GM21423 (cell line): ENCODE data around the gene ITIH5.

Experiments used
- ATAC-seq: cut with Tn5 transposase; IDR thresholded peaks from one replicate; pipeline ENCODE4 v1.9.1; 2021; ENCODE audit warnings: mild to moderate bottlenecking, moderate library complexity; ENCODE audit not compliant: unreplicated experiment

The ITIH5 gene

GRCh38 chr10:7589748-7590147, 77.0 kb downstream of the ITIH5 start:
- ATAC-seq: no peak

GRCh38 chr10:7587865-7588188, 78.9 kb downstream of the ITIH5 start:
- no peak for ATAC-seq

DNA sequence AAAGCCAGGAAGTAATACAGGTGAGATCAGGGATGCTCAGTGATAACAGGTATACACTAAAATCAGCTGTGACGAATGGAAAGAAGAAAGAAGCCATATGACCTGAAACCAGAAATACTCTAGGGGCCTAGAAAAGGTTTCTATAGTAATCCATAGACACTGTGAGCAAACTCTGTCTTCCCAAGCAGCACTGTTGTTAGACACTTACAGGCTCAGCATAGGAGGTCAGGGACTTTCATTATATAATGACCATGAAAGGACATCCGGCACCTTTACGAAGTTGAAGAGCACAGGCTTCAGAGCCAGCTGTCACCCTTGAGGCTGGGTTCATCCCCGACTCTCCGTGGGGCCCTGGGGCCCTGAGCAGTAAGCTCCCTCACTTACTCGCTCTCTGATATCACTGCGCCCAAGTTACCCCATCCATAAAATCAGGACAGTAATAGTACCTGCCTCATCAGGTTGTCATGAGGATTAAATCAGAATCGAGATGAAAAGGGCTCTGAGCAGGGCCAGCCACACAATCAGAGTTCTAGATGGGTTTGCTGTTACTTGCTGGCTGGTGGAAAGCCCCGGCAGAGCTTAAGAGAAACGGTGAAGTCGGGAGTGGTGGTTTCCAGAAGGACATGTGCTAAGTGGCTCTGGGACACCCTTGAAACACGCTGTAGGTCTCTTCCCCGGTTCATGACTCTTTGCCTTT, 79.5 kb downstream of the ITIH5 start:
- no peak for ATAC-seq

DNA sequence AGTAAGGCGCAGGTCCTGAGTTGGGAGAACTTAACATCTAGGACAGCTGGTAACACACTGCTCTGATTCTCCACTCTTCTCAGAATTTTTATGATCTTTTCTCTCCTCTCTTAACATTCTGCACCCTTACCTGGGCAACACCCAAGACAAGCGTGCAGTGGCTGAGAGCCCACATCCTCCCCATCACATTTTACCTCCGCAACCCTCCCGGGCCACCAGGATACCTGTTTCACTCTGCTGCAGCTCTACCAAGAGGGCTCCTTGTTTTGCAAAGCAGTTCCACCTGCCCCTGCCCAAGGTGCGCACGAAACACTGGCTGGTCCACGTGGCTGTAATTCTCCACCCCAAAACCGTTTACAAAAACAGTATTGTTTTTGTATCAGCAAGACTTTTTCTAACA, 81.5 kb downstream of the ITIH5 start:
- no peak for ATAC-seq

DNA sequence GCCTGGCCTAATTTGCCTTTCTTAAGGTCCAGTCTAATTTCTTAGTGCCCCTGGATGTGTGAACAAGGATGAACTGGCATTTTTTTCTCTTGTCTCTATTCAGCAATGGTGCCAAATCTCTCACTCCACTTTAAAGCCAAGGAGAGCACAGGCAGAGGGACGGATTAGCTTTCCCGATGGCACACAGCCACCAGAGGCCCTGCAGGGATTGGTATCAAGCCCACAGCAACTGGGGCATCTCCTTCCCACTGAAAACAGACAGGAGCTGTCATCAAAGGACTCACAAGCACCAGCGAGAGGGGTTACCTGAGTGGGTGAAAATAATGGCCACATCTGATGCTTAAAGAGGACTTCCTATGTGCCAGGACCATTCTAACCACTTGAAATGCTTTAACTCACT, 83.1 kb downstream of the ITIH5 start:
- ATAC-seq: no peak

DNA sequence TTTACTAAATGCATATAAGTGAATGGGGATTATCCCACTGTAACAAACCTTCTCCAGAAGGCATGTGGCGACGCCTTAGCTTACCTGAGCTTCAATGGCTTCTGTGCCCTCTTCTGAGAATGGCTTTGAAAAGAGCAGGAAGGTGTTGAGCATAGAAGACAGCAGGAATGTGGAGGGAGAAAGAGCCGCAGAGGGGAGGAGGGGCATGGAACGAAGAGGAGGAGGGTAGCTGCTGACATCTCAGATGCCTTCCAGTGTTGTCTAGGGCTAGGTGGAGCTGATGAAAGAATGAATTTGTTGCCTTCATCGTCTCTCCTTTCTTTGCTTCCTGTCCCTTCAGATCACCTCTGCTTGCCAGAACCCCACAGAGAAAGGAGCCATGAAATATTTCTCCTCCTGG, 86.2 kb downstream of the ITIH5 start:
- ATAC-seq: no peak

DNA sequence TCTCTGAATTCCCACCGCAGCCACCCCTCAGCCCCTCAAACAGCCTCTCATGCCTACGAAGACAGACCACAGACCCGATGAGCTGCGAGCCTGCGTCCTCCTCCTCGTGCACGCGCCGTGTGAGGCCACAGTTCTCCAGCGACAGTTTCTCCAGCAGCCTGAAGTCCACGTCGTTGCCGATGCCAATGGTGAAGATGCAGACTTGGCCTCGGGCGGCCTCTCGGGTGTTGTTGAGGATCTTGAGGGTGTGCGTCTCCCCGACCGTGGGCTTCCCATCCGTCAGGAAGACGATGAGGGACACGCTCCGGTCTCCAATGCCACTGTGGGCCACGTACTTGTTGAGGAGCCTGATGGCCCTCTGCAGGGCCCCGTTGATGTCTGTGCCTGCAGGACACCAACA, 87.1 kb downstream of the ITIH5 start:
- no peak for ATAC-seq

GRCh38 chr10:7577579-7577978, 89.2 kb downstream of the ITIH5 start:
- no peak for ATAC-seq

DNA sequence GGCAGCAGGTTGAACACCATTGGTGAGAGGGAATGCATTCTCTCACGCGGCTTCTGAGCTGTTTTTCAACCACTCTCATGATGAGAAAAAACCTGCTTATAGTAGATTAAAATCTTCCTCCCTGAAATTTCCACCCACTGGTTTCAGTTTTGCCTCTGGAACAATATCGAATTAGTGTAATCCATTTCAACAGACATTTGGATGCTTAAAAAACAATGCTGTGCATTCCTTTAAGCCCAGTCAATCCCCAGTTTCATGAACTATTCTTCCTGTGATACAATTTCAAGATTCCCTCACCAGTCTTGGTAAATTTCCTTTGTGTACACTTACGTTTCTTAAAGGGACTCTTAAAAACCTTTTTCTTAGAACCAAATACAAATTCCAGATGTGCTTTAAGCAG, 89.6 kb downstream of the ITIH5 start:
- no peak for ATAC-seq

DNA sequence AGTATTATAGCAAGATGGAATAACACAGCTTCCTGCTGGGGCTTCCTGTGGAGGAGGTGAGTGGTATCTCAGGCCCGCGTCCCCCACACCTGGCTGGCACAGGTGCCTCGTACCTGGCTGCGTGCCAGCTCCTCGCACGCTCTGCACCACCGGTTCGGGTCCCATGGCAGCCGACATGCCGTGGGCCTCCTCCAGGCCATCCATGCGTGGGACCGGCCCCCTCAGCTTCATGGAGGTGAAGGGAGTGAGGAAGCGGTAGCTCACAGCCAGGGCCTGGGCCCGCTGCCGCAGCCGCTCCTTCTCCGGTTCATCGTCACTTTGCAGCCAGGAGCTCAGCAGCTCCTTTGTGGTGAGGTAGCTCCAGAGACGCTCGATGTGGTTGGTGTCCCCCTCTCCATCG, 90.4 kb downstream of the ITIH5 start:
- ATAC-seq: no peak

- ATAC-seq: no peak
Observed at GRCh38 chr10:7572391-7572790, 94.4 kb downstream of the ITIH5 start.

DNA sequence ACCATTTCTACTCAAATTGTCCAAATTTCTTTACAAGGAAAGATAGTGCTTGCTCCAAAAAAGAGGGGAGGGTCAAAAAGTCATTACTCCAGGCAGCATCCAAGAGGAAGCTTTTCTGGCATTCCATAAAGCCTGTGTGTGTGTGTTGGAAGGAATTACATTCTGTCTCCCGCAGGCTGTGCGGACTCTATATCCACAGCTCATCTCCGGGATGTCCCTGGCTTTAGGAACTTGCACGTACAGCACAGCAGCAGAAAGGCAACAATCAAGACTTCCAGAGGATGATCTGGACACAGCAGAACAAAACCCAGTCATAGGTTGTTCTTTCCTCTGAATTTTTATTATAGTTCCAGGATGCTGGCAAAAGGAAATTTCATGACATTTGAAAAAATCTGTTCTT, 94.8 kb downstream of the ITIH5 start:
- ATAC-seq: no peak

DNA sequence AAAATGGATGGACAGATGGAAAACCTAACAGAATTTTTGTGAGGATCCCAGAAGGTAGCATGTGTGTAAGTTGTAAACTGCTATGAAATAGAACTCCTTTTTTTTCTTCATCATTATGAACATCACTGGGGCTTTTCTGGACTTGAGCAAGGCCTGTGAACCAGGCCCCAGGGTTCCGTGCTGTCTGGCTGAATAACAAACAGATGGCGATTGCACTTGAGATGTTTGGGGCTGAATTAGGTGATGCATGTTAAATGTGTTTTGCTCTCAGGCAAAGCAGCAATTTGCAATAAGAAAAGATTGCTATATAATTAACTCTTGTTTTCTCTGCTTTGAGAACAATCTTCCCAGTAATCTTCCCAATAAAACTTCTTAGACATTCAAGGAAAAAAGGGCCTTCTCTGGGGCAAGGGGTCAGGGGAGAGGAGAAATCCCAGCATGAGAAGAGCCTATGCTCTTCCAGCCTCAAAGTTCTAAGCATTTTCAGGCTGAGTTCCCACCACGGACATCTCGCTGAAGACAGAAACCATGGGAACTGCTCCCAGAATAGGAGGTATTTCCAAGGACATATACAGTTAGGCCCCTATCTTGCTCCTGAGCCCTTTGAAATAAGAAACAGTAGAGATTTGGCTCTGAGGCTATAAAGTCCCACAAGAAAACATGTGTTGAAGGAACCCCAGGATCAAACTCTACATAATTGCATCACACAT, 98.7 kb downstream of the ITIH5 start:
- no peak for ATAC-seq

DNA sequence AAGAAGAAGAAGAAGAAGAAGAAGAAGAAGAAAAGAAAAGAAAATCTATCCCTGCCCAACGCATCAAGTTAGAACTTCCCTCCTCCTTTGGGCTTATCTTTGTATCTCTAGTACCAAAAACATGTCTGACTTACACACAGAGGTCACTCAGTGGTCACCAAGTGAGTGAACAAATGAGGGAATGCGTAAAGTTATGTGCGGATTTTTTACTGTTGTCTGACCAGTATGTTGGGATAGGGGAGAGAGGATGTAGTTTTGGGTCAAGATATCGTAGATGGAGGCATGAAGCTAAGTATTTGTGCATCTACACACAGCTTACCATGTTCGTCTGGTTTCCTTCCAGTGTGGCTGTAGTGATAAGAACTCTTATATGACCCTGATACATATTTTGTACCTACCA, 99.9 kb downstream of the ITIH5 start:
- no peak for ATAC-seq

- ATAC-seq: no peak
Observed at GRCh38 chr10:7565871-7566270, 100.9 kb downstream of the ITIH5 start.

- ATAC-seq: no peak
Observed at GRCh38 chr10:7563770-7564169, 103.0 kb downstream of the ITIH5 start.

- ATAC-seq: no peak
Observed at GRCh38 chr10:7563368-7563767, 103.4 kb downstream of the ITIH5 start.

GRCh38 chr10:7561985-7562384, 104.8 kb downstream of the ITIH5 start:
- ATAC-seq: no peak

GRCh38 chr10:7561216-7561893, 105.4 kb downstream of the ITIH5 start:
- no peak for ATAC-seq

DNA sequence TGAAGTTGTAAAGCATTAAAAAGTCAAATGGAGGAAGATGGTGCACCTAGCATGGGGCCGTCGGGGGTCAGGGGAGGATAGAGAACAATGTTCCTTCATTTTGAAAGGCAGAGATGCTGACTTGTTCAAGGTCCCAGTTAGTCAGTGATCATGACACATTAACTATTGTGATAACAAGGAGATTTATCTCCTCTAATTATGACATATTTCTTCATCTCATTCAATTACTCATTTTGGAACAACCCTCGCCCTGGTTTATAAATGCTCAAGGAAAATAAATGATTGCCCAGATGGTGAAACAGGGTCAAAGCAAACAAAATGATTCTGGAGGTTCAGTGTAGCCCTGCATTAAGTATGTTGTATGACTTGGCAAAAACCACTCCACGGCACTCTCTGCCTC, 106.2 kb downstream of the ITIH5 start:
- no peak for ATAC-seq

DNA sequence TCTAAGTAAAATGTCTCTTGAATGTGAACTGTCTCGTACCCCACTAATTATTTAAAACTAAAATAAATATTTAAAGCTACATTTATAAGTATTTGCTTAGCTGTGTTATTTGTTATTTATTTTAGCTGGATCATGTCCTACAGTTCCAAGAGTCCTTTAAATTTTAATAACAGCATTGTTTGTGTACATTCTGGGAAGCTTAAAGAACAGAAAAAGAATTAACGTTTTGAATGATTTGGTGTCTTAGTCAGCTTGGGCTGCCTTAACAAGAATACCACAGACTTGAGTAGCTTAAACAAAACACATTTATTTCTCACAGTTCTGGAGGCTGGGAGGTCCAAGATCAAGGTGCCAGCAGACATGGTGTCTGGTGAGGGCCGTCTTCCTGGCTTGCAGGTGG, 107.4 kb downstream of the ITIH5 start:
- ATAC-seq: no peak

GRCh38 chr10:7558036-7558435, 108.7 kb downstream of the ITIH5 start:
- no peak for ATAC-seq
